Measurements from ENCODE around the gene NAV3. TPM values are rescaled to one million over a fixed set of nuclear protein-coding genes. Genes with fewer than 3 reads are reported as not detected.

Gene NAV3
- total and polyA plus RNA-seq, 11 donors = 1.1 to 18.0 (median 5.8) TPM

GRCh38 chr12:77855548-77855947 is 24.9 kb downstream of the NAV3 start:
- Histone ChIP-seq H3K27me3 (no peaks in the 10 kb centered on the region), H3K4me1 (peaks cover 0 to 25% (median 8%) of the 10 kb centered on the region in 12 donors), H3K4me3 (peak overlapping the region in 8 of 12 donors; percentile 3 to 41 (median 18)), H3K9me3 (peaks cover 0 to 4% (median 0%) of the 10 kb centered on the region in 12 donors), H3K36me3 (no peaks in the 10 kb centered on the region), H3K27ac (peak overlapping the region in 8 of 12 donors; percentile 1 to 60 (median 30))
- 11 to 23% (median 13%) methylated on average over 5 of the region's 5 CpGs for WGBS, 4 donors
- ATAC-seq (peak; percentile 61 to 98 (median 94)), DNase-seq (peak; percentile 42 to 69 (median 52))
- TF ChIP-seq CTCF (IDR thresholded peaks at IDR 0.05) (no peak), POLR2A (IDR thresholded peaks at IDR 0.05) (no peak)
- intact Hi-C loops (cut with DNase I) = loop anchor here in 1 of 10 donors (10.0 kb wide), 1 partner anchor 69 kb away; no protein-coding TSS in a partner anchor

DNA sequence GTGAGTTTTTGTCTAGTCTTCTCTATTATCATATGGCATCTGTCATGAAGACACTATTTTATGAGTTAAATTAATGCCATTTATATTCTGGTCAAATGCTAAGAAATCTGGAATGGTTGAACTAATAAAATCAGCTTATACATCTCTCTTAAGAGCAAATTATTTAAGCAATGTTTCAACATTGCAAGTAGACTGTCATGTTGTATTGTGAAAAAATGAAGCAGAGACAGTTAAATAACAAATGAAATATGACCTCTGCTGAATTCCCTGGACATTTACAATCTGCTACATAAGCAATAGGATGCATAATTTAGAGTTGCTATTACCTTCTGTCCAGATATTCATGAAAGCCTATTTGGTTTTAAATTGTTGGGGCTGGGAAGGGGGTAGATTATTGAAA is 30.6 kb downstream of the NAV3 start:
- Histone ChIP-seq H3K27ac (peak overlapping the region in 1 of 12 donors; percentile 40), H3K27me3 (no peaks in the 10 kb centered on the region)

GRCh38 chr12:77865178-77865577 is 34.5 kb downstream of the NAV3 start:
- ATAC-seq = no peak
- DNase-seq = no peak
- H3K27me3 ChIP-seq = no peaks in the 10 kb centered on the region
- TF ChIP-seq POLR2A (IDR thresholded peaks at IDR 0.05) = no peak
- no peak for TF ChIP-seq CTCF (IDR thresholded peaks at IDR 0.05)
- intact Hi-C loops (cut with DNase I) = no loop called here
- WGBS, 4 donors = 97 to 99% (median 98%) methylated on average over 1 of the region's 1 CpG
- no peaks in the 10 kb centered on the region for H3K36me3 ChIP-seq
- peaks cover 0 to 32% (median 5%) of the 10 kb centered on the region in 12 donors for H3K4me1 ChIP-seq
- no peak overlapping the region for H3K27ac ChIP-seq
- no peak overlapping the region for H3K4me3 ChIP-seq
- no peaks in the 10 kb centered on the region for H3K9me3 ChIP-seq

More for the DNA sequence above, 30.6 kb downstream of the NAV3 start:
- Histone ChIP-seq H3K4me1 (peaks cover 0 to 47% (median 8%) of the 10 kb centered on the region in 12 donors), H3K9me3 (no peaks in the 10 kb centered on the region), H3K36me3 (no peaks in the 10 kb centered on the region), H3K4me3 (no peak overlapping the region)
- TF ChIP-seq CTCF (IDR thresholded peaks at IDR 0.05) (no peak), POLR2A (IDR thresholded peaks at IDR 0.05) (no peak)
- DNase-seq (no peak), ATAC-seq (no peak)
- intact Hi-C loops (cut with DNase I) = no loop called here

- 83 to 90% (median 89%) methylated on average over 3 of the region's 3 CpGs for WGBS, 4 donors
- no peaks in the 10 kb centered on the region for H3K27me3 ChIP-seq
- intact Hi-C loops (cut with DNase I) = loop anchor here in 1 of 10 donors (10.0 kb wide), 1 partner anchor 54 kb away; no protein-coding TSS in a partner anchor
- TF ChIP-seq CTCF (IDR thresholded peaks at IDR 0.05) (no peak), POLR2A (IDR thresholded peaks at IDR 0.05) (no peak)
- no peak for ATAC-seq
- no peak overlapping the region for H3K4me3 ChIP-seq
- no peak overlapping the region for H3K27ac ChIP-seq
- H3K4me1 ChIP-seq = no peaks in the 10 kb centered on the region
- H3K36me3 ChIP-seq = no peaks in the 10 kb centered on the region
- no peak for DNase-seq
- H3K9me3 ChIP-seq = no peaks in the 10 kb centered on the region
These were observed 48.2 kb downstream of the NAV3 start for GRCh38 chr12:77878901-77879300.
